CD4-positive, alpha-beta memory T cell (primary cell): ENCODE data around the gene SDR42E2. TPM values are rescaled to one million over a fixed set of nuclear protein-coding genes. Genes with fewer than 3 reads are reported as not detected.
"Not testable (repeated sequence)": the region's sequence is repeated elsewhere in the genome, so short reads cannot be mapped to it uniquely, and the experiment has no call there.

Experiments used
- CTCF ChIA-PET: fragments of 350-600 bp; sonication (Branson Sonifier 250); formaldehyde crosslinking; loops from one replicate; lab custom pipeline; 2021; ENCODE audit warnings: inconsistent platforms; ENCODE audit not compliant: partially characterized antibody; lab: Charles Lee
- POLR2A ChIA-PET: fragments of 350-600 bp; sonication (Branson Sonifier 250); formaldehyde crosslinking; loops from one replicate; lab custom pipeline; 2021; ENCODE audit not compliant: partially characterized antibody; lab: Charles Lee
- DNase-seq, 5 donors: peaks; one replicate each; pipeline versions ENCODE4 v3.0.0 to v3.0.0-alpha.2; 2020 to 2022; ENCODE audit warnings: mixed read lengths in 1 of 5
- H3K27ac ChIP-seq: one replicate; pipeline ENCODE4 v1.7.0; 2013; ENCODE audit warnings: low read depth, low read length
- H3K27me3 ChIP-seq: 2 replicates; pipeline ENCODE4 v1.7.0; 2013; ENCODE audit warnings: mild to moderate bottlenecking, low read length, moderate library complexity; ENCODE audit not compliant: insufficient read depth
- H3K36me3 ChIP-seq: 2 replicates; pipeline ENCODE4 v1.7.0; 2013; ENCODE audit warnings: mild to moderate bottlenecking, low read length, moderate library complexity; ENCODE audit not compliant: insufficient read depth
- H3K4me1 ChIP-seq: 2 replicates; pipeline ENCODE4 v1.7.0; 2013; ENCODE audit warnings: mild to moderate bottlenecking, low read length, moderate library complexity; ENCODE audit not compliant: insufficient read depth
- H3K4me3 ChIP-seq, 2 donors: one replicate each; pipeline ENCODE4 v1.7.0; 2013; ENCODE audit warnings: low read length in 2 of 2, mild to moderate bottlenecking in 1 of 2
- H3K9me3 ChIP-seq, 2 donors: one replicate each; pipeline ENCODE4 v1.7.0; 2013; ENCODE audit warnings: low read length in 2 of 2, control low read depth in 1 of 2; ENCODE audit not compliant: control insufficient read depth in 1 of 2
- H3K27ac Mint-ChIP-seq, 7 donors: one replicate each; pipeline ENCODE4 v1.8.0; 2020 to 2021; ENCODE audit warnings: mixed read lengths in 7 of 7, mild to moderate bottlenecking in 6 of 7, inconsistent platforms in 3 of 7, moderate library complexity in 3 of 7
- H3K27me3 Mint-ChIP-seq, 2 donors: one replicate each; pipeline ENCODE4 v1.8.0; 2020 to 2021; ENCODE audit warnings: mixed read lengths in 2 of 2
- H3K36me3 Mint-ChIP-seq, 2 donors: one replicate each; pipeline ENCODE4 v1.8.0; 2020 to 2021; ENCODE audit warnings: mixed read lengths in 2 of 2, inconsistent platforms in 1 of 2, mild to moderate bottlenecking in 1 of 2
- H3K4me1 Mint-ChIP-seq, 4 donors: one replicate each; pipeline ENCODE4 v1.8.0; 2020 to 2021; ENCODE audit warnings: mixed read lengths in 4 of 4, mild to moderate bottlenecking in 1 of 4
- H3K4me3 Mint-ChIP-seq, 8 donors: one replicate each; pipeline ENCODE4 v1.8.0; 2020 to 2021; ENCODE audit warnings: mixed read lengths in 8 of 8, mild to moderate bottlenecking in 7 of 8, moderate library complexity in 6 of 8, inconsistent platforms in 3 of 8
- H3K9me3 Mint-ChIP-seq, 8 donors: one replicate each; pipeline ENCODE4 v1.8.0; 2020 to 2021; ENCODE audit warnings: mixed read lengths in 8 of 8, mild to moderate bottlenecking in 5 of 8, inconsistent platforms in 3 of 8, moderate library complexity in 1 of 8
- intact Hi-C: fragments of 100-400 bp; cut with micrococcal nuclease; formaldehyde crosslinking; loops from one replicate; pipeline ENCODE4 v1.15.1; 2023
- polyA plus RNA-seq, 2 donors: library from polyadenylated mRNA; unstranded; fragments of 300-500 nt; fragmentation: Illumina TruSeq; gene quantifications; one replicate each; pipeline ENCODE4 v1.2.3, GENCODE V29; 2021
- total RNA-seq, 2 experiments: library from RNA; stranded (reverse); gene quantifications; one replicate each; pipeline ENCODE4 v1.2.3, GENCODE V29; 2021

SDR42E2 gene
- total and polyA plus RNA-seq, 4 experiments from 2014 or later: 0.11 to 0.88 (median 0.64) TPM

- Mint-ChIP-seq H3K27ac (no peak overlapping the region), H3K4me3 (no peak overlapping the region), H3K36me3 (no peaks in the 10 kb centered on the region), H3K9me3 (no peaks in the 10 kb centered on the region), H3K27me3 (peaks cover 2 to 8% of the 10 kb centered on the region in 2 donors), H3K4me1 (peaks cover 0 to 3% (median 0%) of the 10 kb centered on the region in 4 donors)
- intact Hi-C loops: no loop called here
- CTCF ChIA-PET: no interaction called here
- no peak for DNase-seq
- Histone ChIP-seq H3K36me3 (no peaks in the 10 kb centered on the region), H3K27me3 (no peaks in the 10 kb centered on the region), H3K4me1 (no peaks in the 10 kb centered on the region), H3K9me3 (no peaks in the 10 kb centered on the region), H3K27ac (no peak overlapping the region), H3K4me3 (no peak overlapping the region)
- POLR2A ChIA-PET: no interaction called here
Measured at GRCh38 chr16:22139732-22140131, 22.6 kb upstream of the SDR42E2 start.

- POLR2A ChIA-PET: no interaction called here
Measured at GRCh38 chr16:22141767-22142166, 20.5 kb upstream of the SDR42E2 start.

DNA sequence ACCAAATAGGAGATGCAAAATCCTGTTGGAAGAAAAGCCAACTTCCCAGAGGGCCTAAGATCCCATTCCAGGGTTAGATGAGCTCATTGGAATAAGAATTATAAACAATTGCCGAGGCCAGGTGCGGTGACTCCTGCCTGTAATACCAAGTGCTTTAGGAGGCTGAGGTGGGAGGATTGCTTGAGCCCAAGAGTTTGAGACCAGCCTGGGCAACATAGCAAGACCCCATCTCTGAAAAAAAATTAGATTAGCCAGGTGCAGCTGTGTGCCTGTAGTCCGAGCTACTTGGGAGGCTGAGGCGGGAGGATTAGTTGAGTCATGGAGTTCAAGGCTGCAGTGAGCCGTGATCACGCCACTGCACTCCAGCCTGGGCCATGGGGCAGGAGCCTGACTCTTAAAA lies 17.8 kb upstream of the SDR42E2 start:
- Mint-ChIP-seq H3K27me3 (peaks cover 2 to 4% of the 10 kb centered on the region in 2 donors), H3K4me1 (peaks cover 0 to 3% (median 0%) of the 10 kb centered on the region in 4 donors), H3K4me3 (no peak overlapping the region), H3K9me3 (no peaks in the 10 kb centered on the region), H3K27ac (peak overlapping the region in 1 of 7 donors; percentile 7), H3K36me3 (no peaks in the 10 kb centered on the region)
- no peak overlapping the region for H3K27ac ChIP-seq
- CTCF ChIA-PET: no interaction called here
- H3K4me3 ChIP-seq: no peak overlapping the region
- POLR2A ChIA-PET: no interaction called here
- no peak for DNase-seq
- H3K4me1 ChIP-seq: no peaks in the 10 kb centered on the region
- H3K9me3 ChIP-seq: no peaks in the 10 kb centered on the region
- no peaks in the 10 kb centered on the region for H3K36me3 ChIP-seq
- H3K27me3 ChIP-seq: no peaks in the 10 kb centered on the region
- intact Hi-C loops: no loop called here

More at GRCh38 chr16:22141767-22142166, 20.5 kb upstream of the SDR42E2 start:
- Mint-ChIP-seq H3K4me3 (no peak overlapping the region), H3K4me1 (peaks cover 0 to 3% (median 0%) of the 10 kb centered on the region in 4 donors), H3K9me3 (no peaks in the 10 kb centered on the region), H3K36me3 (no peaks in the 10 kb centered on the region), H3K27me3 (peaks cover 2 to 4% of the 10 kb centered on the region in 2 donors), H3K27ac (no peak overlapping the region)
- DNase-seq: no peak
- intact Hi-C loops: no loop called here
- Histone ChIP-seq H3K4me3 (no peak overlapping the region), H3K4me1 (no peaks in the 10 kb centered on the region), H3K36me3 (no peaks in the 10 kb centered on the region), H3K27ac (no peak overlapping the region), H3K9me3 (no peaks in the 10 kb centered on the region), H3K27me3 (no peaks in the 10 kb centered on the region)
- CTCF ChIA-PET: interaction anchor here (1.0 kb wide), 1 partner anchor 47 kb away, joined by 5 read pairs; no protein-coding TSS in a partner anchor

- H3K9me3 Mint-ChIP-seq: no peaks in the 10 kb centered on the region
- no peaks in the 10 kb centered on the region for H3K36me3 ChIP-seq
- H3K27ac Mint-ChIP-seq: no peak overlapping the region
- ChIA-PET CTCF (no interaction called here), POLR2A (no interaction called here)
- no peaks in the 10 kb centered on the region for H3K27me3 ChIP-seq
- no peak overlapping the region for H3K4me3 ChIP-seq
- no peaks in the 10 kb centered on the region for H3K36me3 Mint-ChIP-seq
- DNase-seq: no peak
- H3K4me1 ChIP-seq: no peaks in the 10 kb centered on the region
- H3K4me3 Mint-ChIP-seq: no peak overlapping the region
- H3K27me3 Mint-ChIP-seq: no peaks in the 10 kb centered on the region
- no peaks in the 10 kb centered on the region for H3K4me1 Mint-ChIP-seq
- H3K9me3 ChIP-seq: no peaks in the 10 kb centered on the region
- no peak overlapping the region for H3K27ac ChIP-seq
- intact Hi-C loops: no loop called here
Measured at GRCh38 chr16:22147853-22148252, 14.5 kb upstream of the SDR42E2 start.

- Mint-ChIP-seq H3K27me3 (peaks cover 1 to 6% of the 10 kb centered on the region in 2 donors), H3K27ac (no peak overlapping the region), H3K4me1 (no peaks in the 10 kb centered on the region), H3K36me3 (no peaks in the 10 kb centered on the region), H3K9me3 (no peaks in the 10 kb centered on the region), H3K4me3 (no peak overlapping the region)
- Histone ChIP-seq H3K27ac (no peak overlapping the region), H3K4me1 (no peaks in the 10 kb centered on the region), H3K36me3 (no peaks in the 10 kb centered on the region), H3K4me3 (no peak overlapping the region), H3K27me3 (no peaks in the 10 kb centered on the region), H3K9me3 (no peaks in the 10 kb centered on the region)
- intact Hi-C loops: no loop called here
- ChIA-PET POLR2A (no interaction called here), CTCF (interaction anchor here (2.4 kb wide), 1 partner anchor 74 kb away, joined by 5 read pairs; no protein-coding TSS in a partner anchor)
- DNase-seq: no peak
Measured at GRCh38 chr16:22151246-22151998, 10.9 kb upstream of the SDR42E2 start.

DNA sequence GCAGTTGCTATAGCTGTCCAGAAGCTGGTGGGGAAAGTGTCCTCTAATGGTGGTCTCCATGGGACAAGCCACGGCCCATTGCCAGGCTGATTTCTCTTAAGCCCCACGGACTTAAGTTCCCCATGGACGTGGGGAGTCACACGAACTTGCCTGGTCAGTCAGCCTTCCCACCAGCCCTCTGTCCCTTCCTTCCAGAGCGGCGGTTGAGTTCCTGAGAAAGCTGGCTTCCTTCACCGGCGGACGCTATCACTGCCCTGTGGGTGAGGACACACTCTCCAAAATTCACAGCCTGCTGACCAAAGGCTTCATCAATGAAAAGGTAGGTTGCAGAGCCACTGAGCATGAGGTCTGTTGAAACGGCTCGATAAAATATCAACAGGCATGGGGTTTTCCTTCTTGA lies 10.0 kb upstream of the SDR42E2 start:
- Mint-ChIP-seq H3K27me3 (peaks cover 1 to 6% of the 10 kb centered on the region in 2 donors), H3K9me3 (no peaks in the 10 kb centered on the region), H3K27ac (no peak overlapping the region), H3K4me1 (no peaks in the 10 kb centered on the region), H3K36me3 (no peaks in the 10 kb centered on the region), H3K4me3 (no peak overlapping the region)
- CTCF ChIA-PET: interaction anchor here (2.4 kb wide), 1 partner anchor 75 kb away, joined by 5 read pairs; no protein-coding TSS in a partner anchor
- no peaks in the 10 kb centered on the region for H3K4me1 ChIP-seq
- no peak overlapping the region for H3K4me3 ChIP-seq
- no peaks in the 10 kb centered on the region for H3K27me3 ChIP-seq
- POLR2A ChIA-PET: no interaction called here
- H3K27ac ChIP-seq: no peak overlapping the region
- no peaks in the 10 kb centered on the region for H3K9me3 ChIP-seq
- intact Hi-C loops: no loop called here
- no peak for DNase-seq
- no peaks in the 10 kb centered on the region for H3K36me3 ChIP-seq

DNA sequence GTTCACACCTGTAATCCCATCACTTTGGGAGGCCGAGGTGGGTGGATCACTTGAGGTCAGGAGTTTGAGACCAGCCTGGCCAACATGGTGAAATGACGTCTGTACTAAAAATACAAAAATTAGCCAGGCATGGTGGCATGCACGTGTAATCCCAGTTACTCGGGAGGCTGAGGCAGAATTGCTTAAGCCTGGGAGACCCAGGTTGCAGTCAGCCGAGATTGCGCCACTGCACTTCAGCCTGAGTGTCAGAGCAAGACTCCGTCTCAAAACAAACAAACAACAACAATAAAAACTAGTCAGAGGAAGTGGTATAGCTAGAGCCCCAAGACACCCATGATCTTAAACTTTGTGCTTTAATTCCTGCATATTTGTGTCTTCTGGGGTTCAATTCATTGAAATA lies 9.2 kb upstream of the SDR42E2 start:
- H3K4me1 Mint-ChIP-seq, H3K9me3 Mint-ChIP-seq, H3K36me3 Mint-ChIP-seq, H3K27me3 Mint-ChIP-seq, H3K4me1 ChIP-seq, DNase-seq, H3K36me3 ChIP-seq, POLR2A ChIA-PET, H3K27me3 ChIP-seq, H3K9me3 ChIP-seq, H3K27ac Mint-ChIP-seq, intact Hi-C loops, H3K27ac ChIP-seq, H3K4me3 ChIP-seq: not testable (repeated sequence)
- H3K4me3 Mint-ChIP-seq: peak overlapping the region in 1 of 8 donors; percentile 45
- CTCF ChIA-PET: interaction anchor here (0.6 to 2.4 kb wide), 2 partner anchors 75 to 118 kb away, joined by 3 to 5 read pairs; no protein-coding TSS in a partner anchor
